ENCODE data around the gene PTPRG. TPM values are rescaled to one million over a fixed set of nuclear protein-coding genes. Genes with fewer than 3 reads are reported as not detected.

Gene PTPRG
- total and polyA plus RNA-seq, 2 of the 13 experiments (the other 11 are each of a cell fraction or from before 2014, with no cell fraction given) = 8.0 to 25.3 TPM

DNA sequence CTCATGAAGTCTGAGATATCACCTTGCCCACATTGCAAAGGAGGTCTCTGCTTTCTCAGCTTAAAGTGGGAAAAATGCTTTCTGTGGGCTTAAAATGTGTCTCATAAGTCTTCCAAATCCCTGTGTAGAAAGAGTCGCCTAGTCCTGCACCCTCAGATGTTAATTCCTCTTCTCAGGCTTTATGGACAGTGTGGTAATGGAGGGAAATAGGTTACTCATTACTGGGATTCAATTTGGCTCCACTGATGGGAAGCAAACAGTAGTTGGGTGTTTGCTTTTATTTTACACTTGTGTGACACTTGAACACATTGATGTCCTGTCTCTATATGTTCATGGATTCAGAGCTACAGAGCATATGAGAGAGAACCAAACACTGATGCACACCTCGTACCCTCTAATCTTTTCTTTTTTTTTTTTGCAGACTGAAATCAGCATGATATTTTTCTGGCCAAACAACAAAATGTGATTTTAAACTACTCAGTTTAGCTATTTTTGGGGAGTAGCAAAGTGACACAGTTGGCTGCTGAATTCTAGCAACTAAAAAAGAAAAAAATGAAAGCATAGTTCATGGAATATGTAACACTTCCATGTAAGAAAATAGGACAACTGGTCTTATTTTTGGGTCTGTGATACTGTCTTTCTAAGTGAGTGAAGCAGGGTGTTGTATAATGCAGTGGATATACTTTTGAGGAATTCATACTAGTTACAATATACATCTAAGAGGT is 8.6 kb downstream of the PTPRG start (continued):
- TF ChIP-seq, protein P1, sequence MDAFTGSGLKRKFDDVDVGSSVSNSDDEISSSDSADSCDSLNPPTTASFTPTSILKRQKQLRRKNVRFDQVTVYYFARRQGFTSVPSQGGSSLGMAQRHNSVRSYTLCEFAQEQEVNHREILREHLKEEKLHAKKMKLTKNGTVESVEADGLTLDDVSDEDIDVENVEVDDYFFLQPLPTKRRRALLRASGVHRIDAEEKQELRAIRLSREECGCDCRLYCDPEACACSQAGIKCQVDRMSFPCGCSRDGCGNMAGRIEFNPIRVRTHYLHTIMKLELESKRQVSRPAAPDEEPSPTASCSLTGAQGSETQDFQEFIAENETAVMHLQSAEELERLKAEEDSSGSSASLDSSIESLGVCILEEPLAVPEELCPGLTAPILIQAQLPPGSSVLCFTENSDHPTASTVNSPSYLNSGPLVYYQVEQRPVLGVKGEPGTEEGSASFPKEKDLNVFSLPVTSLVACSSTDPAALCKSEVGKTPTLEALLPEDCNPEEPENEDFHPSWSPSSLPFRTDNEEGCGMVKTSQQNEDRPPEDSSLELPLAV (CRISPR knock-in tag; conservative IDR thresholded peaks at IDR 0.05; ENCODE audit: low read depth) = no peak
- TF ChIP-seq IRX3 (CRISPR knock-in tag; IDR thresholded peaks at IDR 0.05; ENCODE audit: borderline replicate concordance, low read depth) = no peak

DNA sequence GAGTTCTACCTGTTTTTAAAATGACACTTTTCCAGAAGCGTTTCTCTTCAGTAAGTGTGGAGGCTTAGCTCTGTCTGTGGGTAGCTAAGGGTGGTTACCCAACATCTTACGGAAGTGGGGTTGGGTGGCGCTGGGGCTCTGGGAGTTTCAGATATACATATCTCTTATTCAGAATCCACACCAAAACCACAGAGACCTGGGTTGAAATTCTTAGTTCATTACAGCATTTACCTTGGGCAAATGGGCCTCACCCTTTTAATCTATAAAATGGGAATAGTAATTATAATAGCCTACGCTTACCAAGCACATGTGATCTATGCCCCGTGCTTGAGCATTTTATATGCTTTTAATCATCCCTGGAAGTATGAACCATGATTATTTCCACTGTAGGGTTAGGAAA is 9.4 kb downstream of the PTPRG start:
- intact Hi-C loops (cut with micrococcal nuclease; ENCODE audit: unreplicated experiment) = no loop called here
- Histone ChIP-seq H3K27ac (ENCODE audit: extremely low read length, insufficient read depth, low read length) (no peak overlapping the region), H3K27me3 (ENCODE audit: control insufficient read depth in 1 of 2, insufficient read depth in 2 of 2, low read length in 2 of 2) (no peaks in the 10 kb centered on the region), H4K20me1 (ENCODE audit: insufficient read depth, low read length) (no peaks in the 10 kb centered on the region; the same call in 1 of the 2 replicates), H3K4me1 (ENCODE audit: insufficient read depth, low read length) (peaks cover 29% of the 10 kb centered on the region), H3K9me3 (ENCODE audit: low read length) (no peaks in the 10 kb centered on the region), H3K4me3 (replicated peaks in 1 of 3; ENCODE audit: insufficient read depth in 1 of 3, low read depth in 2 of 3, low read length in 3 of 3) (no peak overlapping the region), H3K36me3 (replicated peaks in 1 of 2; ENCODE audit: control insufficient read depth in 1 of 2, insufficient read depth in 2 of 2, low read length in 2 of 2) (no peaks in the 10 kb centered on the region), H3K79me2 (ENCODE audit: insufficient read depth, low read length) (peaks cover 77% of the 10 kb centered on the region), H2AFZ (ENCODE audit: low read length) (no peak overlapping the region), H3K4me2 (ENCODE audit: low read depth, low read length) (no peak overlapping the region), H3K9ac (ENCODE audit: insufficient read depth, low read depth, low read length) (no peak overlapping the region)
- TF ChIP-seq, protein P2, sequence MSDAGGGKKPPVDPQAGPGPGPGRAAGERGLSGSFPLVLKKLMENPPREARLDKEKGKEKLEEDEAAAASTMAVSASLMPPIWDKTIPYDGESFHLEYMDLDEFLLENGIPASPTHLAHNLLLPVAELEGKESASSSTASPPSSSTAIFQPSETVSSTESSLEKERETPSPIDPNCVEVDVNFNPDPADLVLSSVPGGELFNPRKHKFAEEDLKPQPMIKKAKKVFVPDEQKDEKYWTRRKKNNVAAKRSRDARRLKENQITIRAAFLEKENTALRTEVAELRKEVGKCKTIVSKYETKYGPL (CRISPR knock-in tag; IDR thresholded peaks at IDR 0.05) = no peak
- TF ChIP-seq ZNF629 (CRISPR knock-in tag; conservative IDR thresholded peaks at IDR 0.05) = 0 out of 2 replicates have a peak, but pooled peaks have one; percentile 25
- DNase-seq (ENCODE audit: low spot score) (no peak), FAIRE-seq (no peak), ATAC-seq (no peak)
- BruUV-seq (replicated peaks) = no TSS peak
- in situ Hi-C loops (cut with HindIII; ENCODE audit: extremely low pct_ligation_motif_present, low pct_unique_long_range_greater_than_20kb) = loop anchor here (25.0 kb wide), 1 partner anchor 616 kb away; no protein-coding TSS in a partner anchor
- CTCF ChIA-PET (ENCODE audit: low intra/inter-chr PET ratio, low total read pairs) = no interaction called here
- 97% methylated on average over 5 of the region's 5 CpGs for WGBS (ENCODE audit: low lambda C conversion rate)
- POLR2A ChIA-PET = interaction anchor here (1.6 kb wide), 1 partner anchor 9 kb away, joined by 4 read pairs; the partner anchor contains the start of gene PTPRG

All from HepG2 (cell line).